Activated CD8-positive, alpha-beta memory T cell treated with anti-CD3 and anti-CD28 coated beads for 1 hour (primary cell): ENCODE measurements around the gene GFOD1.
"Not testable (repeated sequence)": the region's sequence is repeated elsewhere in the genome, so short reads cannot be mapped to it uniquely, and the experiment has no call there.

Source experiments
- DNase-seq, 2 donors: peaks; one replicate each; pipeline ENCODE4 v3.0.0-alpha.2; 2020; ENCODE audit warnings: low read depth in 1 of 2; ENCODE audit errors: extremely low read depth in 1 of 2

The GFOD1 gene

GRCh38 chr6:13511913-13512717 is 24.7 kb upstream of the GFOD1 start:
- no peak for DNase-seq

- DNase-seq: not testable (repeated sequence)
Measured at GRCh38 chr6:13511141-13511571, 23.8 kb upstream of the GFOD1 start.

- not testable (repeated sequence) for DNase-seq
Measured at GRCh38 chr6:13510433-13510832, 23.0 kb upstream of the GFOD1 start.

GRCh38 chr6:13508711-13509705 is 21.6 kb upstream of the GFOD1 start:
- no peak for DNase-seq

- no peak for DNase-seq
Measured at GRCh38 chr6:13507306-13507860, 20.0 kb upstream of the GFOD1 start.

GRCh38 chr6:13505345-13505734 is 17.9 kb upstream of the GFOD1 start:
- no peak for DNase-seq

- no peak for DNase-seq
Measured at GRCh38 chr6:13504611-13505344, 17.4 kb upstream of the GFOD1 start.

- DNase-seq: no peak
Measured at GRCh38 chr6:13500915-13501314, 13.5 kb upstream of the GFOD1 start.

GRCh38 chr6:13500264-13500663 is 12.9 kb upstream of the GFOD1 start:
- DNase-seq: no peak

GRCh38 chr6:13496513-13497190 is 9.3 kb upstream of the GFOD1 start:
- no peak for DNase-seq

GRCh38 chr6:13495818-13496217 is 8.4 kb upstream of the GFOD1 start:
- DNase-seq: no peak

- no peak for DNase-seq
Measured at GRCh38 chr6:13495112-13495776, 7.8 kb upstream of the GFOD1 start.

GRCh38 chr6:13494137-13494536 is 6.7 kb upstream of the GFOD1 start:
- no peak for DNase-seq

- no peak for DNase-seq
Measured at GRCh38 chr6:13493147-13493546, 5.7 kb upstream of the GFOD1 start.

- no peak for DNase-seq
Measured at GRCh38 chr6:13492357-13492756, 5.0 kb upstream of the GFOD1 start.

GRCh38 chr6:13491538-13491937 is 4.1 kb upstream of the GFOD1 start:
- no peak for DNase-seq

GRCh38 chr6:13490402-13490801 is 3.0 kb upstream of the GFOD1 start:
- no peak for DNase-seq

GRCh38 chr6:13488896-13489237 is 1.5 kb upstream of the GFOD1 start:
- no peak for DNase-seq

- no peak for DNase-seq
Measured at GRCh38 chr6:13488015-13488895, 855 bp upstream of the GFOD1 start.
